K562 (cell line): ENCODE measurements around the gene GRIN1. TPM values are rescaled to one million over a fixed set of nuclear protein-coding genes. Genes with fewer than 3 reads are reported as not detected.

Experiments used
- ATAC-seq: fragments of 200-7000 bp; cut with Tn5 transposase; 3 replicates; pipeline ENCODE4 v1.9.1; 2020; ENCODE audit warnings: moderate library complexity
- BruUV-seq: library from RNA; stranded (reverse); fragments of 400-500 nt; replicated peaks from 2 replicates; lab custom pipeline; 2021; lab: Mats Ljungman, UMichigan
- CTCF ChIA-PET: fragments of 300-600 bp; formaldehyde crosslinking; extraction: SDS; loops from one replicate; lab custom pipeline; 2021; ENCODE audit warnings: low intra/inter-chr PET ratio; lab: Yijun Ruan, JAX
- POLR2A ChIA-PET: fragments of 300-600, 350-650 bp; sonication (Branson Sonifier 250); formaldehyde crosslinking; extraction: SDS; loops from one replicate; lab custom pipeline; 2021; ENCODE audit warnings: antibody characterized with exemption, inconsistent platforms; lab: Yijun Ruan, JAX
- DNase-seq, 4 experiments: peaks; one replicate each; pipeline versions ENCODE4 v3.0.0 to v3.0.0-alpha.2; 2011 to 2018; ENCODE audit warnings: low spot score in 3 of 4, mixed read lengths in 3 of 4; ENCODE audit errors: extremely low read depth in 1 of 4
- FAIRE-seq: peaks from 2 replicates; lab custom pipeline; 2011; peaks lifted over from hg19 to GRCh38; lab: Jason Lieb, UNC
- H2AFZ ChIP-seq: 2 replicates; pipeline ENCODE4 v1.6.0; 2011; ENCODE audit warnings: low read depth, low read length, control low read depth, inconsistent platforms
- H3K27ac ChIP-seq: fragments of 200-600 bp; 3 replicates; pipeline ENCODE4 v1.8.0; 2011; ENCODE audit warnings: low read depth, mild to moderate bottlenecking, control low read depth, inconsistent platforms, low read length, moderate library complexity, mixed read lengths; ENCODE audit errors: extremely low read depth
- H3K27me3 ChIP-seq, 2 experiments: fragments of 300-600 bp in 1 of 2; 2 replicates in 1 of 2; 3 replicates in 1 of 2; pipeline versions ENCODE4 v1.6.0 to v1.8.0; 2011; ENCODE audit warnings: inconsistent platforms in 2 of 2, low read length in 2 of 2, mild to moderate bottlenecking in 1 of 2, mixed read lengths in 1 of 2, moderate library complexity in 1 of 2; ENCODE audit not compliant: control insufficient read depth in 2 of 2, insufficient read depth in 2 of 2
- H3K36me3 ChIP-seq: fragments of 300-600 bp; 3 replicates; pipeline ENCODE4 v1.8.0; 2011; ENCODE audit warnings: mild to moderate bottlenecking, low read length, inconsistent platforms; ENCODE audit not compliant: control insufficient read depth, insufficient read depth
- H3K4me1 ChIP-seq, 2 experiments: fragments of 200-600 bp in 1 of 2; replicated peaks in 1 of 2; 2 replicates in 1 of 2; 3 replicates in 1 of 2; pipeline versions ENCODE4 v1.5.1 to v1.8.0; 2011; ENCODE audit warnings: inconsistent platforms in 2 of 2, low read length in 2 of 2, mild to moderate bottlenecking in 1 of 2, mixed read lengths in 1 of 2, moderate library complexity in 1 of 2; ENCODE audit not compliant: control insufficient read depth in 2 of 2, insufficient read depth in 2 of 2
- H3K4me2 ChIP-seq: 2 replicates; pipeline ENCODE4 v1.6.1; 2011; ENCODE audit warnings: low read length, control low read depth, inconsistent platforms, mixed read lengths; ENCODE audit not compliant: insufficient read depth
- H3K4me3 ChIP-seq: fragments of 200-600 bp; sonication (generic), shearing (Covaris generic); 2 replicates; pipeline ENCODE4 v1.5.1; 2016; ENCODE audit warnings: control low read depth, inconsistent platforms
- H3K79me2 ChIP-seq: fragments of 200-600 bp; 3 replicates; pipeline ENCODE4 v1.8.0; 2011; ENCODE audit warnings: low read length, inconsistent platforms; ENCODE audit not compliant: control insufficient read depth, insufficient read depth
- H3K9ac ChIP-seq, 2 experiments: 2 replicates each; pipeline versions ENCODE4 v1.6.0 to v1.6.1; 2011; ENCODE audit warnings: low read depth in 2 of 2, low read length in 2 of 2, control low read depth in 1 of 2, inconsistent platforms in 1 of 2, mild to moderate bottlenecking in 1 of 2, mixed read lengths in 1 of 2; ENCODE audit not compliant: insufficient read depth in 1 of 2
- H3K9me1 ChIP-seq: one replicate; pipeline ENCODE4 v1.6.0; 2011; ENCODE audit warnings: inconsistent platforms, mild to moderate bottlenecking, low read length, moderate library complexity; ENCODE audit not compliant: control insufficient read depth, insufficient read depth
- H3K9me3 ChIP-seq: replicated peaks from 2 replicates; pipeline ENCODE4 v1.5.1; 2011; ENCODE audit warnings: low read depth, low read length, inconsistent platforms; ENCODE audit not compliant: control insufficient read depth, insufficient read depth
- H4K20me1 ChIP-seq: replicated peaks from 2 replicates; pipeline ENCODE4 v1.6.1; 2011; ENCODE audit warnings: low read length, inconsistent platforms, mixed read lengths; ENCODE audit not compliant: control insufficient read depth, insufficient read depth
- BACH1 ChIP-seq: fragments of 200-800 bp; sonication (Bioruptor generic); IDR thresholded peaks from 2 replicates; pipeline ENCODE4 v1.6.1; 2016; ENCODE audit warnings: missing genetic modification characterization, missing compliant biosample characterization
- ERF ChIP-seq: fragments of 450-650 bp; formaldehyde crosslinking; IDR thresholded peaks from 2 replicates; pipeline ENCODE4 v1.4.0; 2020; ENCODE audit warnings: mild to moderate bottlenecking, mixed read lengths
- L3MBTL2 ChIP-seq: fragments of 450-650 bp; IDR thresholded peaks from 2 replicates; pipeline ENCODE4 v1.6.1; 2016; ENCODE audit warnings: mild to moderate bottlenecking, moderate library complexity
- MYC ChIP-seq, 2 experiments: fragments of 250-450 bp in 1 of 2; sonication (Bioruptor Pico) in 1 of 2; IDR thresholded peaks; 2 replicates each; pipeline versions ENCODE4 v1.5.1 to v1.6.1; 2012 to 2021; ENCODE audit warnings: low read depth in 2 of 2, borderline replicate concordance in 1 of 2, improper control_type of control experiment in 1 of 2, low read length in 1 of 2, mild to moderate bottlenecking in 1 of 2, moderate library complexity in 1 of 2
- NFRKB ChIP-seq: fragments of 450-650 bp; IDR thresholded peaks from 2 replicates; pipeline ENCODE4 v1.6.1; 2016; ENCODE audit warnings: low read depth
- NRF1 ChIP-seq, 2 experiments: fragments of 450-650 bp; IDR thresholded peaks in 1 of 2; conservative IDR thresholded peaks in 1 of 2; 2 replicates each; pipeline ENCODE4 v1.6.1; 2014; ENCODE audit warnings: mild to moderate bottlenecking in 2 of 2
- POLR2B ChIP-seq: fragments of 450-650 bp; IDR thresholded peaks from 2 replicates; pipeline ENCODE4 v1.6.1; 2018; ENCODE audit warnings: low read depth; ENCODE audit not compliant: partially characterized antibody
- RBBP5 ChIP-seq: fragments of 200-600 bp; sonication (generic); IDR thresholded peaks from 2 replicates; pipeline ENCODE4 v1.6.1; 2012; ENCODE audit warnings: borderline replicate concordance, mild to moderate bottlenecking, low read length, control low read depth, inconsistent platforms; ENCODE audit not compliant: insufficient read depth, poor library complexity, severe bottlenecking
- RBM25 ChIP-seq: fragments of 200-400 bp; formaldehyde crosslinking; IDR thresholded peaks from 2 replicates; pipeline ENCODE4 v1.6.1; 2018; ENCODE audit warnings: low read length, low read depth, moderate library complexity; ENCODE audit not compliant: severe bottlenecking
- SIN3B ChIP-seq: fragments of 450-650 bp; IDR thresholded peaks from 2 replicates; pipeline ENCODE4 v1.6.1; 2017; ENCODE audit warnings: low read depth, mild to moderate bottlenecking, moderate library complexity
- SMAD3 ChIP-seq: fragments of 450-650 bp; formaldehyde crosslinking; conservative IDR thresholded peaks from 2 replicates; pipeline ENCODE4 v1.4.0; 2020; ENCODE audit warnings: mild to moderate bottlenecking
- ZNF124 ChIP-seq: sonication (generic); formaldehyde crosslinking; IDR thresholded peaks from 2 replicates; pipeline ENCODE4 v1.8.1; 2022; ENCODE audit warnings: missing genetic modification reagents
- WGBS: fragments of 100-300 bp; shearing (Covaris generic); methylation state at CpG from one replicate; pipeline ENCODE4 v1.1.6; 2016; ENCODE audit warnings: low coverage, mixed read lengths; ENCODE audit not compliant: insufficient coverage; ENCODE audit errors: missing lambda C conversion rate; 5-methylcytosine and 5-hydroxymethylcytosine counted together
- in situ Hi-C: fragments of 300-500 bp; cut with MboI; formaldehyde crosslinking; loops from 4 replicates; pipeline ENCODE4 v1.15.0; 2018; ENCODE audit warnings: inconsistent platforms, mixed read lengths
- intact Hi-C: fragments of 100-400 bp; cut with micrococcal nuclease; formaldehyde crosslinking; loops from 2 replicates; pipeline ENCODE4 v1.14.2; 2022
- polyA plus RNA-seq, 8 experiments: library from polyadenylated mRNA; depleted of rRNA in 4 of 8; stranded (reverse) in 5 of 8; unstranded in 3 of 8; fragments of >200 nt; fragmentation: Nextera tagmentation in 2 of 8; fragmentation: Illumina TruSeq in 1 of 8; extraction: Ambion mirVana in 2 of 8; extraction: Trizol in 1 of 8; gene quantifications; 2 replicates each; pipeline versions ENCODE4 v1.2.1 to v1.2.3, GENCODE V29; 2011 to 2014; ENCODE audit warnings: inconsistent platforms in 1 of 8, missing spikeins in 1 of 8
- total RNA-seq, 7 experiments: library from RNA; depleted of rRNA in 6 of 7; stranded (reverse); fragments of >200 nt in 6 of 7; fragmentation: Illumina TruSeq in 2 of 7; extraction: Trizol in 2 of 7; gene quantifications; 2 replicates each; pipeline versions ENCODE4 v1.2.1 to v1.2.3, GENCODE V29; 2011 to 2021; ENCODE audit warnings: low replicate concordance in 1 of 7
- TF ChIP-seq, protein P1 (sequence below): fragments of 250-450 bp; sonication (Bioruptor Pico); IDR thresholded peaks from 2 replicates; pipeline ENCODE4 v1.9.0; 2021; ENCODE audit warnings: mild to moderate bottlenecking, inconsistent platforms
- TF ChIP-seq, protein P2 (sequence below), 3 experiments: fragments of 200-800 bp in 1 of 3; fragments of 250-450 bp in 1 of 3; fragments of 450-650 bp in 1 of 3; sonication (Bioruptor Pico) in 1 of 3; sonication (Bioruptor generic) in 1 of 3; formaldehyde crosslinking in 1 of 3; IDR thresholded peaks; 2 replicates each; pipeline versions ENCODE4 v1.6.1 to v1.8.0; 2016 to 2022; ENCODE audit warnings: mild to moderate bottlenecking in 2 of 3, missing genetic modification characterization in 2 of 3, missing compliant biosample characterization in 1 of 3, moderate library complexity in 1 of 3

GRIN1 gene
- total and polyA plus RNA-seq, 9 of the 15 experiments (the other 6 are each of a cell fraction or from before 2014, with no cell fraction given) = 0.03 to 0.35 (median 0.16) TPM; not detected in 6

DNA sequence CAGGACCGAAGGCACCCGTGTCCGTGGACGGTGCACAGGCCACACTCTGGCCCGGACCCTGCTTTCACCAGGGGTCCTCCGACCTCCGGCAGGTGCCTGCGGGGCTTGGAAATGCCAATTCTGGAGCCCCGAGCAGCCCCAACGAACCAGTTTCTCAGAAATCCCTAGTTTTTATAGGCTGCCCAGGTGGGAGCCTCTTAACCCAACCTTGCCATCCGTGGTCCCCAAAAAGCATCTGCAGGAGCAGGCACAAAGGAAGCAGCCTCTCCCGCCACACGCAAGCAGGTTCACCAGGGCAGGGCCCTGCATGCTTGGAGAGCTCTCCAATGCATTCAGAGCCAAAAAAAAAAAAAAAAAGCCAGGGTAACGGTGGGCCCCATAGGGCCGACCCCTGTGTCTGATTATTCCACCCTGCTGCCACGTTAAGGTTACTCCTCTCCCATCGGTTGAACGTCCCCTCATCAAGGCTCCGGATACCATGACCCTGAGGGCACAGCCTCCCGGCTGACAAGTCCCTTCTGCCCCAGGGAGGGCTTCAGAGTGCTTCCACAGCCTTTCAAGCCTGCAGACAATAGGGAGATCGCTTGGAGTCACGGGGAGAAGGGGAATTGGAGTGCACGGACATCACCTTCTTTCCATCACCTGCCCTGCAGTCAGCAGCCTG, 62.4 kb downstream of the GRIN1 start:
- DNase-seq (no peak), FAIRE-seq (peak; percentile 57), ATAC-seq (no peak)
- peaks cover 81% of the 10 kb centered on the region for H3K79me2 ChIP-seq
- H3K4me2 ChIP-seq = peak overlapping the region; percentile 81
- ChIA-PET POLR2A (interaction anchor here (0.5 to 5.7 kb wide), 8 partner anchors 10 to 39 kb away, joined by 3 to 56 read pairs (median 6); partner anchors contain the start of genes ANAPC2, SSNA1 and TUBB4B), CTCF (no interaction called here)
- H3K9me1 ChIP-seq = peaks cover 3% of the 10 kb centered on the region
- H3K4me3 ChIP-seq = peak overlapping the region; percentile 52
- peaks cover 14% of the 10 kb centered on the region; the same call in 2 of the 3 replicates for H3K36me3 ChIP-seq
- 5% methylated on average over 23 of the region's 23 CpGs for WGBS
- peaks cover 5% of the 10 kb centered on the region for H4K20me1 ChIP-seq
- H3K27me3 ChIP-seq = no peaks in the 10 kb centered on the region
- in situ Hi-C loops = no loop called here
- H3K9ac ChIP-seq = peak overlapping the region; percentile 73 to 94
- H3K9me3 ChIP-seq = no peaks in the 10 kb centered on the region
- intact Hi-C loops = loop anchor here (2.0 kb wide), 1 partner anchor 17 kb away; no protein-coding TSS in a partner anchor
- H2AFZ ChIP-seq = peak overlapping the region; percentile 62
- no TSS peak for BruUV-seq
- H3K27ac ChIP-seq = peak overlapping the region; percentile 70
- peaks cover 34 to 82% of the 10 kb centered on the region in 2 experiments for H3K4me1 ChIP-seq
- TF ChIP-seq RBM25 (no peak), SIN3B (peak; percentile 48; the same call in 1 of the 2 replicates), MYC (IDR thresholded peaks at IDR 0.05; ENCODE audit: low read depth, low read length) (no peak), MYC (CRISPR knock-in tag; IDR thresholded peaks at IDR 0.05; ENCODE audit: borderline replicate concordance, low read depth) (peak; percentile 69; the same call in 1 of the 2 replicates), NFRKB (no peak), ERF (CRISPR knock-in tag) (0 out of 2 replicates have a peak, but pooled peaks have one; percentile 23), RBBP5 (peak; percentile 56), SMAD3 (CRISPR knock-in tag) (no peak), ZNF124 (CRISPR knock-in tag) (no peak), L3MBTL2 (0 out of 2 replicates have a peak, but pooled peaks have one; percentile 22), BACH1 (tag) (no peak), NRF1 (conservative IDR thresholded peaks at IDR 0.05 in 1 of 2, IDR thresholded peaks at IDR 0.05 in 1 of 2) (peak; percentile 17 to 55), POLR2B (peak; percentile 8)
- TF ChIP-seq, protein P1, sequence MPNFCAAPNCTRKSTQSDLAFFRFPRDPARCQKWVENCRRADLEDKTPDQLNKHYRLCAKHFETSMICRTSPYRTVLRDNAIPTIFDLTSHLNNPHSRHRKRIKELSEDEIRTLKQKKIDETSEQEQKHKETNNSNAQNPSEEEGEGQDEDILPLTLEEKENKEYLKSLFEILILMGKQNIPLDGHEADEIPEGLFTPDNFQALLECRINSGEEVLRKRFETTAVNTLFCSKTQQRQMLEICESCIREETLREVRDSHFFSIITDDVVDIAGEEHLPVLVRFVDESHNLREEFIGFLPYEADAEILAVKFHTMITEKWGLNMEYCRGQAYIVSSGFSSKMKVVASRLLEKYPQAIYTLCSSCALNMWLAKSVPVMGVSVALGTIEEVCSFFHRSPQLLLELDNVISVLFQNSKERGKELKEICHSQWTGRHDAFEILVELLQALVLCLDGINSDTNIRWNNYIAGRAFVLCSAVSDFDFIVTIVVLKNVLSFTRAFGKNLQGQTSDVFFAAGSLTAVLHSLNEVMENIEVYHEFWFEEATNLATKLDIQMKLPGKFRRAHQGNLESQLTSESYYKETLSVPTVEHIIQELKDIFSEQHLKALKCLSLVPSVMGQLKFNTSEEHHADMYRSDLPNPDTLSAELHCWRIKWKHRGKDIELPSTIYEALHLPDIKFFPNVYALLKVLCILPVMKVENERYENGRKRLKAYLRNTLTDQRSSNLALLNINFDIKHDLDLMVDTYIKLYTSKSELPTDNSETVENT = 0 out of 2 replicates have a peak, but pooled peaks have one; percentile 7
- TF ChIP-seq, protein P2, sequence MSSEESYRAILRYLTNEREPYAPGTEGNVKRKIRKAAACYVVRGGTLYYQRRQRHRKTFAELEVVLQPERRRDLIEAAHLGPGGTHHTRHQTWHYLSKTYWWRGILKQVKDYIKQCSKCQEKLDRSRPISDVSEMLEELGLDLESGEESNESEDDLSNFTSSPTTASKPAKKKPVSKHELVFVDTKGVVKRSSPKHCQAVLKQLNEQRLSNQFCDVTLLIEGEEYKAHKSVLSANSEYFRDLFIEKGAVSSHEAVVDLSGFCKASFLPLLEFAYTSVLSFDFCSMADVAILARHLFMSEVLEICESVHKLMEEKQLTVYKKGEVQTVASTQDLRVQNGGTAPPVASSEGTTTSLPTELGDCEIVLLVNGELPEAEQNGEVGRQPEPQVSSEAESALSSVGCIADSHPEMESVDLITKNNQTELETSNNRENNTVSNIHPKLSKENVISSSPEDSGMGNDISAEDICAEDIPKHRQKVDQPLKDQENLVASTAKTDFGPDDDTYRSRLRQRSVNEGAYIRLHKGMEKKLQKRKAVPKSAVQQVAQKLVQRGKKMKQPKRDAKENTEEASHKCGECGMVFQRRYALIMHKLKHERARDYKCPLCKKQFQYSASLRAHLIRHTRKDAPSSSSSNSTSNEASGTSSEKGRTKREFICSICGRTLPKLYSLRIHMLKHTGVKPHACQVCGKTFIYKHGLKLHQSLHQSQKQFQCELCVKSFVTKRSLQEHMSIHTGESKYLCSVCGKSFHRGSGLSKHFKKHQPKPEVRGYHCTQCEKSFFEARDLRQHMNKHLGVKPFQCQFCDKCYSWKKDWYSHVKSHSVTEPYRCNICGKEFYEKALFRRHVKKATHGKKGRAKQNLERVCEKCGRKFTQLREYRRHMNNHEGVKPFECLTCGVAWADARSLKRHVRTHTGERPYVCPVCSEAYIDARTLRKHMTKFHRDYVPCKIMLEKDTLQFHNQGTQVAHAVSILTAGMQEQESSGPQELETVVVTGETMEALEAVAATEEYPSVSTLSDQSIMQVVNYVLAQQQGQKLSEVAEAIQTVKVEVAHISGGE (CRISPR knock-in tag; IDR thresholded peaks at IDR 0.05) = peak in 1 of 3 experiments; percentile 52; a peak in 1 of 6 replicates
